ENCODE measurements around the gene MDM2.

GRCh38 chr12:68873316-68873715, 65.3 kb downstream of the MDM2 start:
- no peak for TF ChIP-seq CTCF (IDR thresholded peaks at IDR 0.05; ENCODE audit: extremely low read depth in 1 of 2, insufficient read depth in 1 of 2, low read depth in 1 of 2, low read length in 2 of 2)
- TF ChIP-seq POLR2A (IDR thresholded peaks at IDR 0.05; ENCODE audit: low read depth, low read length) = no peak
- no peak for TF ChIP-seq POLR2AphosphoS5 (IDR thresholded peaks at IDR 0.05; ENCODE audit: insufficient read depth, low read depth, low read length)
- no peak for TF ChIP-seq EZH2 (IDR thresholded peaks at IDR 0.05; ENCODE audit: borderline replicate concordance, low read depth, low read length, severe bottlenecking)
- no peak for TF ChIP-seq JUN (IDR thresholded peaks at IDR 0.05; ENCODE audit: borderline replicate concordance, insufficient read depth, insufficient read length, low read depth)
- TF ChIP-seq MYC (IDR thresholded peaks at IDR 0.05; ENCODE audit: low read depth, low read length) = no peak
- no peak for TF ChIP-seq GATA2 (IDR thresholded peaks at IDR 0.05; ENCODE audit: insufficient read depth, insufficient read length, low read depth, low read length)
- TF ChIP-seq MAX (IDR thresholded peaks at IDR 0.05; ENCODE audit: insufficient read depth, insufficient read length) = no peak
- no peak for TF ChIP-seq FOS (IDR thresholded peaks at IDR 0.05; ENCODE audit: borderline replicate concordance, insufficient read depth, low read length)
